ENCODE measurements around the gene LINC01488.

LINC01488 gene

GRCh38 chr11:69529001-69529400 lies 47.5 kb downstream of the LINC01488 start:
- DNase-seq (ENCODE audit: low read depth in 2 of 2), result no peak

- no peak for DNase-seq (ENCODE audit: low read depth in 2 of 2)
Observed at GRCh38 chr11:69530278-69531070, 49.0 kb downstream of the LINC01488 start.

- no peak for DNase-seq (ENCODE audit: low read depth in 2 of 2)
Observed at GRCh38 chr11:69531071-69531716, 49.7 kb downstream of the LINC01488 start.

GRCh38 chr11:69531717-69532088 lies 50.2 kb downstream of the LINC01488 start:
- DNase-seq (ENCODE audit: low read depth in 2 of 2), result no peak

- no peak for DNase-seq (ENCODE audit: low read depth in 2 of 2)
Observed at GRCh38 chr11:69533296-69534165, 52.1 kb downstream of the LINC01488 start.

GRCh38 chr11:69534166-69534530 lies 52.7 kb downstream of the LINC01488 start:
- no peak for DNase-seq (ENCODE audit: low read depth in 2 of 2)

GRCh38 chr11:69535908-69536307 lies 54.4 kb downstream of the LINC01488 start:
- no peak for DNase-seq (ENCODE audit: low read depth in 2 of 2)

- DNase-seq (ENCODE audit: low read depth in 2 of 2), result no peak
Observed at GRCh38 chr11:69536406-69536805, 54.9 kb downstream of the LINC01488 start.

GRCh38 chr11:69537126-69537525 lies 55.7 kb downstream of the LINC01488 start:
- no peak for DNase-seq (ENCODE audit: low read depth in 2 of 2)

- no peak for DNase-seq (ENCODE audit: low read depth in 2 of 2)
Observed at GRCh38 chr11:69537855-69538640, 56.6 kb downstream of the LINC01488 start.

- no peak for DNase-seq (ENCODE audit: low read depth in 2 of 2)
Observed at GRCh38 chr11:69538854-69539253, 57.4 kb downstream of the LINC01488 start.

GRCh38 chr11:69539416-69540117 lies 58.1 kb downstream of the LINC01488 start:
- no peak for DNase-seq (ENCODE audit: low read depth in 2 of 2)

GRCh38 chr11:69540118-69541000 lies 58.9 kb downstream of the LINC01488 start:
- no peak for DNase-seq (ENCODE audit: low read depth in 2 of 2)

GRCh38 chr11:69541001-69541285 lies 59.5 kb downstream of the LINC01488 start:
- no peak for DNase-seq (ENCODE audit: low read depth in 2 of 2)

GRCh38 chr11:69541501-69542313 lies 60.2 kb downstream of the LINC01488 start:
- no peak for DNase-seq (ENCODE audit: low read depth in 2 of 2)

GRCh38 chr11:69542314-69543168 lies 61.1 kb downstream of the LINC01488 start:
- no peak for DNase-seq (ENCODE audit: low read depth in 2 of 2)

Data from activated CD4-positive, alpha-beta T cell treated with anti-CD3 and anti-CD28 coated beads for 24 hours (primary cell).